ENCODE measurements around the gene CACNG4. TPM values are rescaled to one million over a fixed set of nuclear protein-coding genes. Genes with fewer than 3 reads are reported as not detected.

Gene CACNG4
- total and polyA plus RNA-seq, 2 donors from 2014 or later = 0.26 to 0.31 TPM

- no peak for FAIRE-seq
- intact Hi-C loops (cut with DNase I) = no loop called here
These were observed 98.6 kb downstream of the CACNG4 start for GRCh38 chr17:67063141-67063540.

GRCh38 chr17:67066717-67067116 is 102.2 kb downstream of the CACNG4 start:
- FAIRE-seq (no peak), DNase-seq (no peak)
- no peak overlapping the region for H3K9ac ChIP-seq (ENCODE audit: low read length in 3 of 3)
- no peak overlapping the region for H3K27ac ChIP-seq (ENCODE audit: low read depth in 2 of 2, low read length in 2 of 2)
- H3K4me3 ChIP-seq (ENCODE audit: low read length in 3 of 3) = no peak overlapping the region
- peaks cover 0 to 2% (median 0%) of the 10 kb centered on the region in 3 donors for H3K4me1 ChIP-seq (ENCODE audit: control insufficient read depth in 2 of 3, insufficient read depth in 2 of 3, low read depth in 1 of 3, low read length in 3 of 3)
- no peaks in the 10 kb centered on the region for H3K27me3 ChIP-seq (ENCODE audit: control insufficient read depth, insufficient read depth, low read length)
- H3K9me3 ChIP-seq (ENCODE audit: control insufficient read depth in 2 of 3, insufficient read depth in 1 of 3, low read length in 3 of 3) = no peaks in the 10 kb centered on the region
- no peaks in the 10 kb centered on the region for H3K36me3 ChIP-seq (ENCODE audit: control insufficient read depth in 2 of 3, insufficient read depth in 3 of 3, low read length in 3 of 3)
- TF ChIP-seq, protein P1, sequence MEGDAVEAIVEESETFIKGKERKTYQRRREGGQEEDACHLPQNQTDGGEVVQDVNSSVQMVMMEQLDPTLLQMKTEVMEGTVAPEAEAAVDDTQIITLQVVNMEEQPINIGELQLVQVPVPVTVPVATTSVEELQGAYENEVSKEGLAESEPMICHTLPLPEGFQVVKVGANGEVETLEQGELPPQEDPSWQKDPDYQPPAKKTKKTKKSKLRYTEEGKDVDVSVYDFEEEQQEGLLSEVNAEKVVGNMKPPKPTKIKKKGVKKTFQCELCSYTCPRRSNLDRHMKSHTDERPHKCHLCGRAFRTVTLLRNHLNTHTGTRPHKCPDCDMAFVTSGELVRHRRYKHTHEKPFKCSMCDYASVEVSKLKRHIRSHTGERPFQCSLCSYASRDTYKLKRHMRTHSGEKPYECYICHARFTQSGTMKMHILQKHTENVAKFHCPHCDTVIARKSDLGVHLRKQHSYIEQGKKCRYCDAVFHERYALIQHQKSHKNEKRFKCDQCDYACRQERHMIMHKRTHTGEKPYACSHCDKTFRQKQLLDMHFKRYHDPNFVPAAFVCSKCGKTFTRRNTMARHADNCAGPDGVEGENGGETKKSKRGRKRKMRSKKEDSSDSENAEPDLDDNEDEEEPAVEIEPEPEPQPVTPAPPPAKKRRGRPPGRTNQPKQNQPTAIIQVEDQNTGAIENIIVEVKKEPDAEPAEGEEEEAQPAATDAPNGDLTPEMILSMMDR (IDR thresholded peaks at IDR 0.05; ENCODE audit: borderline replicate concordance, extremely low read depth, insufficient read depth) = no peak
- intact Hi-C loops (cut with DNase I) = no loop called here

More at GRCh38 chr17:67063141-67063540, 98.6 kb downstream of the CACNG4 start:
- DNase-seq = peak in 3 of 5 donors; percentile 58 to 80 (median 62)
- Histone ChIP-seq H3K4me3 (ENCODE audit: low read length in 3 of 3) (no peak overlapping the region), H3K9me3 (ENCODE audit: control insufficient read depth in 2 of 3, insufficient read depth in 1 of 3, low read length in 3 of 3) (no peaks in the 10 kb centered on the region), H3K27ac (ENCODE audit: low read depth in 2 of 2, low read length in 2 of 2) (no peak overlapping the region), H3K36me3 (ENCODE audit: control insufficient read depth in 2 of 3, insufficient read depth in 3 of 3, low read length in 3 of 3) (no peaks in the 10 kb centered on the region), H3K9ac (ENCODE audit: low read length in 3 of 3) (no peak overlapping the region), H3K27me3 (ENCODE audit: control insufficient read depth, insufficient read depth, low read length) (no peaks in the 10 kb centered on the region), H3K4me1 (ENCODE audit: control insufficient read depth in 2 of 3, insufficient read depth in 2 of 3, low read depth in 1 of 3, low read length in 3 of 3) (peaks cover 0 to 2% (median 0%) of the 10 kb centered on the region in 3 donors)
- TF ChIP-seq, protein P1 (IDR thresholded peaks at IDR 0.05; ENCODE audit: borderline replicate concordance, extremely low read depth, insufficient read depth) = no peak

- Histone ChIP-seq H3K4me3 (ENCODE audit: low read length in 3 of 3) (no peak overlapping the region), H3K27ac (ENCODE audit: low read depth in 2 of 2, low read length in 2 of 2) (no peak overlapping the region), H3K36me3 (ENCODE audit: control insufficient read depth in 2 of 3, insufficient read depth in 3 of 3, low read length in 3 of 3) (no peaks in the 10 kb centered on the region), H3K9ac (ENCODE audit: low read length in 3 of 3) (no peak overlapping the region), H3K4me1 (ENCODE audit: control insufficient read depth in 2 of 3, insufficient read depth in 2 of 3, low read depth in 1 of 3, low read length in 3 of 3) (peaks cover 0 to 2% (median 0%) of the 10 kb centered on the region in 3 donors), H3K27me3 (ENCODE audit: control insufficient read depth, insufficient read depth, low read length) (no peaks in the 10 kb centered on the region), H3K9me3 (ENCODE audit: control insufficient read depth in 2 of 3, insufficient read depth in 1 of 3, low read length in 3 of 3) (no peaks in the 10 kb centered on the region)
- TF ChIP-seq, protein P1 (IDR thresholded peaks at IDR 0.05; ENCODE audit: borderline replicate concordance, extremely low read depth, insufficient read depth) = no peak
- FAIRE-seq (no peak), DNase-seq (peak in 3 of 5 donors; percentile 60 to 71 (median 69))
- intact Hi-C loops (cut with DNase I) = no loop called here
These were observed 103.3 kb downstream of the CACNG4 start for GRCh38 chr17:67067571-67068482.
